Breast epithelium (tissue), 4 donors: ENCODE measurements around the gene SPINT1. TPM values are rescaled to one million over a fixed set of nuclear protein-coding genes. Genes with fewer than 3 reads are reported as not detected.
A peak's percentile ranks its signal among the peaks of the same experiment; 100 is the strongest.

ENCODE experiments used
- DNase-seq, 2 donors: peaks; one replicate each; pipeline ENCODE4 v3.0.0-alpha.2; 2019; ENCODE audit warnings: low spot score in 2 of 2
- H3K27ac ChIP-seq, 2 donors: fragments of 200-600 bp; sonication (generic) in 1 of 2; one replicate each; pipeline ENCODE4 v1.5.1; 2016 to 2019; ENCODE audit warnings: mild to moderate bottlenecking in 1 of 2
- H3K27me3 ChIP-seq, 2 donors: fragments of 200-600 bp; sonication (generic) in 1 of 2; one replicate each; pipeline versions ENCODE4 v1.5.1 to v1.6.0; 2017 to 2019; ENCODE audit warnings: control low read depth in 1 of 2, mild to moderate bottlenecking in 1 of 2
- H3K36me3 ChIP-seq: fragments of 200-600 bp; one replicate; pipeline ENCODE4 v1.5.1; 2019
- H3K4me1 ChIP-seq, 2 donors: fragments of 200-600 bp; sonication (generic); one replicate each; pipeline ENCODE4 v1.5.1; 2016 to 2019; ENCODE audit warnings: control low read depth in 1 of 2
- H3K4me3 ChIP-seq, 3 donors: fragments of 200-600 bp; sonication (generic); 1 replicate in 2 of 3; 2 replicates in 1 of 3; pipeline ENCODE4 v1.5.1; 2016 to 2019; ENCODE audit warnings: mild to moderate bottlenecking in 3 of 3, moderate library complexity in 2 of 3
- H3K9me3 ChIP-seq, 2 donors: fragments of 200-600 bp; sonication (generic) in 1 of 2; one replicate each; pipeline ENCODE4 v1.5.1; 2016 to 2019; ENCODE audit warnings: control low read depth in 1 of 2
- CTCF ChIP-seq, 3 donors: fragments of 450-650 bp; IDR thresholded peaks; one replicate each; pipeline ENCODE4 v1.5.1; 2016 to 2017; ENCODE audit warnings: antibody characterized with exemption in 3 of 3, mild to moderate bottlenecking in 3 of 3, moderate library complexity in 3 of 3
- POLR2A ChIP-seq: fragments of 450-650 bp; IDR thresholded peaks from one replicate; pipeline ENCODE4 v1.6.1; 2016; ENCODE audit warnings: antibody characterized with exemption, mild to moderate bottlenecking, moderate library complexity
- POLR2AphosphoS5 ChIP-seq, 3 donors: sonication (generic); formaldehyde crosslinking; IDR thresholded peaks; one replicate each; pipeline ENCODE4 v1.6.1; 2017; ENCODE audit warnings: antibody characterized with exemption in 3 of 3
- intact Hi-C: fragments of 100-400 bp; cut with DNase I; formaldehyde crosslinking; loops from one replicate; pipeline ENCODE4 v1.15.1; 2023; ENCODE audit warnings: low total_unique reads
- total RNA-seq, 3 donors: library from RNA; depleted of rRNA; stranded (reverse); fragments of >200 nt; gene quantifications; one replicate each; pipeline ENCODE4 v1.1.0, GENCODE V29; 2016

The SPINT1 gene
- total RNA-seq, 3 donors from 2014 or later: 1.8 to 134 (median 86.5) TPM

DNA sequence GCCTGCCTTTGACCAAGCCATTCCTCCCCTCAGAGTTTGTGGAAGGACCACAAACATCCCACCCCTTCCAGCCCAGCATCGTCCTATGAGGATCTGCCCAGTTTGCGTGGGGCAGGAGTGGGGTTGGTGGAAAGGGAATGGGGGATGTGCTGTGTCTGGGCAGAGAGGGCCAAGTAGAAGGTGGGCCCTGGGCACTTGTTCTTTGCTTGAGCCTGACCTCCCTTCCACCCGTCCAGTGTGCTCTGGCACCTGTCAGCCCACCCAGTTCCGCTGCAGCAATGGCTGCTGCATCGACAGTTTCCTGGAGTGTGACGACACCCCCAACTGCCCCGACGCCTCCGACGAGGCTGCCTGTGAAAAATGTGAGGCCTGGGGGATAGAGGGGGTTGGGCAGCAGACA lies 10.3 kb downstream of the SPINT1 start:
- no peak for TF ChIP-seq POLR2A
- no peak for TF ChIP-seq CTCF (IDR thresholded peaks at IDR 0.05)
- no peak for TF ChIP-seq POLR2AphosphoS5 (IDR thresholded peaks at IDR 0.05)
- intact Hi-C loops: no loop called here

GRCh38 chr15:40855706-40856234 lies 11.9 kb downstream of the SPINT1 start:
- no peak for DNase-seq
- peaks cover 0 to 5% of the 10 kb centered on the region in 2 donors for H3K4me1 ChIP-seq
- no peak overlapping the region for H3K4me3 ChIP-seq
- no peaks in the 10 kb centered on the region for H3K27me3 ChIP-seq
- TF ChIP-seq CTCF (IDR thresholded peaks at IDR 0.05) (no peak), POLR2A (no peak), POLR2AphosphoS5 (IDR thresholded peaks at IDR 0.05) (no peak)
- H3K36me3 ChIP-seq: no peaks in the 10 kb centered on the region
- peak overlapping the region in 1 of 2 donors; percentile 21 for H3K27ac ChIP-seq
- intact Hi-C loops: no loop called here
- H3K9me3 ChIP-seq: no peaks in the 10 kb centered on the region

More for the DNA sequence above, 10.3 kb downstream of the SPINT1 start:
- Histone ChIP-seq H3K36me3 (no peaks in the 10 kb centered on the region), H3K4me3 (no peak overlapping the region), H3K9me3 (no peaks in the 10 kb centered on the region), H3K27me3 (no peaks in the 10 kb centered on the region), H3K27ac (no peak overlapping the region), H3K4me1 (peaks cover 0 to 5% of the 10 kb centered on the region in 2 donors)
- no peak for DNase-seq

GRCh38 chr15:40856746-40857145 lies 12.9 kb downstream of the SPINT1 start:
- peaks cover 0 to 5% of the 10 kb centered on the region in 2 donors for H3K4me1 ChIP-seq
- H3K36me3 ChIP-seq: no peaks in the 10 kb centered on the region
- DNase-seq: no peak
- no peaks in the 10 kb centered on the region for H3K27me3 ChIP-seq
- intact Hi-C loops: no loop called here
- H3K4me3 ChIP-seq: no peak overlapping the region
- H3K27ac ChIP-seq: peak overlapping the region; percentile 80 to 88
- no peaks in the 10 kb centered on the region for H3K9me3 ChIP-seq
- TF ChIP-seq CTCF (IDR thresholded peaks at IDR 0.05) (no peak), POLR2AphosphoS5 (IDR thresholded peaks at IDR 0.05) (no peak), POLR2A (no peak)

- Histone ChIP-seq H3K4me3 (no peak overlapping the region), H3K36me3 (no peaks in the 10 kb centered on the region), H3K9me3 (no peaks in the 10 kb centered on the region), H3K27ac (peak overlapping the region; percentile 80 to 88), H3K27me3 (no peaks in the 10 kb centered on the region), H3K4me1 (peaks cover 0 to 5% of the 10 kb centered on the region in 2 donors)
- DNase-seq: peak; percentile 84 to 92
- intact Hi-C loops: no loop called here
- TF ChIP-seq POLR2A (no peak), CTCF (IDR thresholded peaks at IDR 0.05) (peak; percentile 91 to 99 (median 98)), POLR2AphosphoS5 (IDR thresholded peaks at IDR 0.05) (peak; percentile 31 to 79 (median 45))
Measured at GRCh38 chr15:40857601-40858341, 13.9 kb downstream of the SPINT1 start.

DNA sequence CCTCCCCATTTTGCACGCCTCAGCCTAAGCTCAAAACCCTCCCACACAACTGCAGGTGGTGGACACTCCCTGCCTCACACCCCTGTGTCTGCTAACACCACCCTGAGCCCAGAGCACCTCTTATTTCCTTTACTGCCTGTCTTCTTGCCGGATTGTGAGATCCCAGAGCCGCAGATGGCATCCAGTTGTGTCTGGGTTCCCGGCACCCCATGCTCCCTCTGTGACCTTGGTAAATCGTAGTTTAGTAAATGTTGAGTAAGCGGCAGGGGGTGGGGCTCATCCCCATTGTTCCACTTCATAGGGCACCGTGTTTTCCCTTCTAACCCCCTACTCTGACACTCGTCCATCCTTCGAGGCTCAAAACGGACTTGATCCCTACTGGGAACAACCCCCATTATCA lies 14.9 kb downstream of the SPINT1 start:
- Histone ChIP-seq H3K4me3 (no peak overlapping the region), H3K9me3 (no peaks in the 10 kb centered on the region), H3K27me3 (no peaks in the 10 kb centered on the region), H3K27ac (peak overlapping the region in 1 of 2 donors; percentile 88), H3K4me1 (peaks cover 0 to 5% of the 10 kb centered on the region in 2 donors), H3K36me3 (no peaks in the 10 kb centered on the region)
- DNase-seq: no peak
- TF ChIP-seq CTCF (IDR thresholded peaks at IDR 0.05) (no peak), POLR2A (no peak), POLR2AphosphoS5 (IDR thresholded peaks at IDR 0.05) (no peak)
- intact Hi-C loops: no loop called here
